GM21381 (cell line): Measurements from ENCODE around the gene SRSF4.

Experiments used
- ATAC-seq: cut with Tn5 transposase; IDR thresholded peaks from one replicate; pipeline ENCODE4 v1.9.1; 2021; ENCODE audit warnings: mild to moderate bottlenecking, moderate library complexity; ENCODE audit not compliant: unreplicated experiment

Gene SRSF4

GRCh38 chr1:29201595-29202051 lies 19.9 kb upstream of the SRSF4 start:
- no peak for ATAC-seq

- no peak for ATAC-seq
These were observed 19.4 kb upstream of the SRSF4 start for GRCh38 chr1:29200906-29201594.

GRCh38 chr1:29197993-29198392 lies 16.3 kb upstream of the SRSF4 start:
- no peak for ATAC-seq

- ATAC-seq, result no peak
These were observed 15.9 kb upstream of the SRSF4 start for GRCh38 chr1:29197590-29197924.

- ATAC-seq, result no peak
These were observed 15.3 kb upstream of the SRSF4 start for GRCh38 chr1:29196863-29197589.

- no peak for ATAC-seq
These were observed 14.2 kb upstream of the SRSF4 start for GRCh38 chr1:29195881-29196291.

GRCh38 chr1:29193879-29194455 lies 12.3 kb upstream of the SRSF4 start:
- ATAC-seq, result no peak

- ATAC-seq, result no peak
These were observed 9.0 kb upstream of the SRSF4 start for GRCh38 chr1:29190718-29191117.

GRCh38 chr1:29186707-29187106 lies 5.0 kb upstream of the SRSF4 start:
- ATAC-seq, result no peak

- ATAC-seq, result no peak
These were observed 4.6 kb upstream of the SRSF4 start for GRCh38 chr1:29186252-29186651.

- ATAC-seq, result no peak
These were observed 1.6 kb upstream of the SRSF4 start for GRCh38 chr1:29183287-29183686.

- no peak for ATAC-seq
These were observed 945 bp downstream of the SRSF4 start for GRCh38 chr1:29180497-29181412.

GRCh38 chr1:29179641-29180184 lies 2.0 kb downstream of the SRSF4 start:
- no peak for ATAC-seq

- ATAC-seq, result no peak
These were observed 4.5 kb downstream of the SRSF4 start for GRCh38 chr1:29177022-29177705.

- ATAC-seq, result no peak
These were observed 5.1 kb downstream of the SRSF4 start for GRCh38 chr1:29176576-29176975.

GRCh38 chr1:29172415-29172939 lies 9.2 kb downstream of the SRSF4 start:
- no peak for ATAC-seq

- ATAC-seq, result no peak
These were observed 10.2 kb downstream of the SRSF4 start for GRCh38 chr1:29171521-29171920.

GRCh38 chr1:29171089-29171488 lies 10.6 kb downstream of the SRSF4 start:
- ATAC-seq, result no peak

GRCh38 chr1:29169976-29170375 lies 11.7 kb downstream of the SRSF4 start:
- no peak for ATAC-seq

GRCh38 chr1:29167904-29168303 lies 13.8 kb downstream of the SRSF4 start:
- no peak for ATAC-seq
